Body of pancreas (tissue), 4 donors: Measurements from ENCODE around the gene DPP7. TPM values are rescaled to one million over a fixed set of nuclear protein-coding genes. Genes with fewer than 3 reads are reported as not detected.

Source experiments
- ATAC-seq: fragments of 150-250 bp; one replicate; pipeline ENCODE4 v1.9.1; 2016
- DNase-seq, 4 donors: peaks; one replicate each; pipeline ENCODE4 v3.0.0-alpha.2; 2019
- H3K27ac ChIP-seq, 4 donors: fragments of 200-600 bp; sonication (generic); 1 replicate in 3 of 4; 2 replicates in 1 of 4; pipeline versions ENCODE4 v1.5.1 to v1.6.1; 2016 to 2019; ENCODE audit warnings: mild to moderate bottlenecking in 1 of 4, mixed read lengths in 1 of 4, moderate library complexity in 1 of 4
- H3K27me3 ChIP-seq, 2 donors: fragments of 200-600 bp; sonication (generic); one replicate each; pipeline ENCODE4 v1.6.0; 2016; ENCODE audit warnings: mild to moderate bottlenecking in 1 of 2
- H3K36me3 ChIP-seq, 2 donors: fragments of 200-600 bp; sonication (generic); replicated peaks in 1 of 2; 2 replicates each; pipeline ENCODE4 v1.5.1; 2016; ENCODE audit warnings: low read depth in 2 of 2; ENCODE audit not compliant: insufficient read depth in 1 of 2
- H3K4me1 ChIP-seq: fragments of 200-600 bp; sonication (generic); one replicate; pipeline ENCODE4 v1.6.0; 2016
- H3K4me3 ChIP-seq, 2 donors: fragments of 200-600 bp; sonication (generic); 1 replicate in 1 of 2; 2 replicates in 1 of 2; pipeline ENCODE4 v1.5.1; 2016 to 2019
- H3K9me3 ChIP-seq, 3 donors: fragments of 200-600 bp; sonication (generic); 1 replicate in 2 of 3; 2 replicates in 1 of 3; pipeline ENCODE4 v1.5.1; 2016
- POLR2A ChIP-seq, 3 donors: fragments of 450-650 bp; IDR thresholded peaks; one replicate each; pipeline ENCODE4 v1.6.1; 2016; ENCODE audit warnings: antibody characterized with exemption in 3 of 3, mild to moderate bottlenecking in 2 of 3
- WGBS, 2 donors: methylation state at CpG; one replicate each; pipeline ENCODE4 v1.1.5; 2017; 5-methylcytosine and 5-hydroxymethylcytosine counted together
- intact Hi-C: fragments of 100-400 bp; cut with DNase I; formaldehyde crosslinking; loops from one replicate; pipeline ENCODE4 v1.15.1; 2023
- total RNA-seq, 2 donors: library from RNA; depleted of rRNA; stranded (reverse); fragments of >200 nt; gene quantifications; one replicate each; pipeline ENCODE4 v1.1.0, GENCODE V29; 2016
- TF ChIP-seq, protein P1 (sequence below), 7 experiments: fragments of 450-650 bp in 4 of 7; fragments of 200-600 bp in 3 of 7; sonication (generic) in 3 of 7; IDR thresholded peaks; one replicate each; pipeline ENCODE4 v1.5.1; 2016 to 2019; ENCODE audit warnings: antibody characterized with exemption in 7 of 7

The DPP7 gene
- total RNA-seq, 2 donors from 2014 or later, result 137 to 171 TPM

DNA sequence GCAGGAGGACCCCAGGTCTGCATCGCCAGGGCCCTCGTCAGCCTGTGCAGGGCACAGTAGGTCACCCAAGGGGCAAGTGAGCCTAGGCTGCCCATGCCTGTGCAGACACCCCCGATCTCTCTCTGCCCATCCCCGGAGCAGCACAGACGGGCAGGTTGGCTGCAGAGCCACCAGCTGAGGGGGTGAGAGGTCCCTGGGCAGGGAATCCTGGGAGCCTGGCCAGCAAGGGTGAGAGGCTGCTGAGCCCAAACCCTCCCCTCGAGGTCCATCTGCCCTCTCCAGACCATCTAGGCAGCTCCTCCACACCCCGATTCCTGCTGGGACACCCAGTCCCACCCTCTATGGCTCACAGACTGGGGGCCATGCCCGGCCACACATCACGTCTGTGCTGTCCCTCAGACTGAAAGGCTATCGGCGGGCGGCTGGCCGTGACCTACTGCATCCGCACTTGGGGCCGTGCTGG lies 2.8 kb upstream of the DPP7 start:
- intact Hi-C loops, result loop anchor here (5.0 kb wide), 1 partner anchor 115 kb away; the partner anchor contains the start of gene SLC34A3
- DNase-seq, result no peak
- peaks cover 23% of the 10 kb centered on the region for H3K4me1 ChIP-seq
- no peaks in the 10 kb centered on the region for H3K36me3 ChIP-seq
- TF ChIP-seq, protein P1, sequence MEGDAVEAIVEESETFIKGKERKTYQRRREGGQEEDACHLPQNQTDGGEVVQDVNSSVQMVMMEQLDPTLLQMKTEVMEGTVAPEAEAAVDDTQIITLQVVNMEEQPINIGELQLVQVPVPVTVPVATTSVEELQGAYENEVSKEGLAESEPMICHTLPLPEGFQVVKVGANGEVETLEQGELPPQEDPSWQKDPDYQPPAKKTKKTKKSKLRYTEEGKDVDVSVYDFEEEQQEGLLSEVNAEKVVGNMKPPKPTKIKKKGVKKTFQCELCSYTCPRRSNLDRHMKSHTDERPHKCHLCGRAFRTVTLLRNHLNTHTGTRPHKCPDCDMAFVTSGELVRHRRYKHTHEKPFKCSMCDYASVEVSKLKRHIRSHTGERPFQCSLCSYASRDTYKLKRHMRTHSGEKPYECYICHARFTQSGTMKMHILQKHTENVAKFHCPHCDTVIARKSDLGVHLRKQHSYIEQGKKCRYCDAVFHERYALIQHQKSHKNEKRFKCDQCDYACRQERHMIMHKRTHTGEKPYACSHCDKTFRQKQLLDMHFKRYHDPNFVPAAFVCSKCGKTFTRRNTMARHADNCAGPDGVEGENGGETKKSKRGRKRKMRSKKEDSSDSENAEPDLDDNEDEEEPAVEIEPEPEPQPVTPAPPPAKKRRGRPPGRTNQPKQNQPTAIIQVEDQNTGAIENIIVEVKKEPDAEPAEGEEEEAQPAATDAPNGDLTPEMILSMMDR (IDR thresholded peaks at IDR 0.05), result no peak
- H3K9me3 ChIP-seq, result no peaks in the 10 kb centered on the region
- H3K27ac ChIP-seq, result no peak overlapping the region
- no peak overlapping the region for H3K4me3 ChIP-seq
- 64 to 76% methylated on average over 5 to 15 of the region's 15 CpGs for WGBS, 2 donors
- H3K27me3 ChIP-seq, result no peaks in the 10 kb centered on the region
- no peak for ATAC-seq

DNA sequence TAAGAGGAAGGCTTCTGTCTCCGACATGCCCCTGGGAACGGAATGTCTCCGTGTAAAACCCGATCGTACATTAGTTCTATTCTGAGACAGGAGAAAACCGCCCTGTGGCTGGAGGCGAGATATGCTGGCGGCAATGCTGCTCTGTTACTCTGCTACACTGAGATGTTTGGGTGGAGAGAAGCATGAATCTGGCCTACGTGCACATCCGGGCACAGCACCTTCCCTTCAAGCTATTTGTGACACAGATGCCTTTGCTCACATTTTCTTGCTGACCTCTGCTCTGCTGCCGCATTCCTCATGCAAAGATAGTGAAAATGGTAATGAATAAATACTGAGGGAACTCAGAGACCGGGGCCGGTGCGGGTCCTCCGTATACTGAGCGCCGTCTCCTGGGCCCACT lies 2.2 kb upstream of the DPP7 start:
- Histone ChIP-seq H3K36me3 (no peaks in the 10 kb centered on the region), H3K27ac (no peak overlapping the region), H3K9me3 (no peaks in the 10 kb centered on the region), H3K4me1 (peaks cover 18% of the 10 kb centered on the region), H3K4me3 (no peak overlapping the region), H3K27me3 (no peaks in the 10 kb centered on the region)
- WGBS, 2 donors, result 55 to 62% methylated on average over 17 of the region's 17 CpGs
- intact Hi-C loops, result loop anchor here (5.0 kb wide), 1 partner anchor 116 kb away; the partner anchor contains the start of gene SLC34A3
- TF ChIP-seq POLR2A (IDR thresholded peaks at IDR 0.05), result no peak
- TF ChIP-seq, protein P1 (IDR thresholded peaks at IDR 0.05), result no peak
- DNase-seq (no peak), ATAC-seq (no peak)

DNA sequence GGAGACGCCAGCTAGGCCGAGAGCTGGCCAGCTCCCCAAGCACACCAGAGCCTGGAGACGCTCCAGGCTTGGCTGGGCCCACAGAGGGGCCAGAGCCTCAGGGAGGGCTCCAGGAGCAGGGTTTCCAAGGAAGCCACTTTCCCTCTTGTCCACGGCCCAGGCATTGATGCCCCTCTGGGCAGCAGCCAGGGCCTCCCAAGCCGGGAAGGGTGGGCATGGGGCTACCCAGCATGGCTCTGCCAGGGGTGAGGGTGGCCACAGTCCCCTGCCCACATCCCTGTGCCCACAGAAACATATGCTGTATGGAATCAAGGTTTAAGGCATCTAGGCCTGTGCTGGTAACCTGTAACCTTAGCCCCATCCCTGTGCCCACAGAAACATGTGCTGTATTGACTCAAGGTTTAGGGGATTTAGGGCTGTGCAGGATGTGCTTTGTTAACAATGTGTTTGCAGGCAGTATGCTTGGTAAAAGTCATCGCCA lies 1.5 kb upstream of the DPP7 start:
- 42 to 100% methylated on average over 1 to 6 of the region's 6 CpGs for WGBS, 2 donors
- no peak for TF ChIP-seq POLR2A (IDR thresholded peaks at IDR 0.05)
- TF ChIP-seq, protein P1 (IDR thresholded peaks at IDR 0.05), result no peak
- Histone ChIP-seq H3K4me1 (peaks cover 17% of the 10 kb centered on the region), H3K36me3 (no peaks in the 10 kb centered on the region), H3K27me3 (no peaks in the 10 kb centered on the region), H3K27ac (no peak overlapping the region), H3K9me3 (no peaks in the 10 kb centered on the region), H3K4me3 (no peak overlapping the region)
- intact Hi-C loops, result loop anchor here (5.0 kb wide), 1 partner anchor 116 kb away; the partner anchor contains the start of gene SLC34A3
- DNase-seq, result no peak
- no peak for ATAC-seq

DNA sequence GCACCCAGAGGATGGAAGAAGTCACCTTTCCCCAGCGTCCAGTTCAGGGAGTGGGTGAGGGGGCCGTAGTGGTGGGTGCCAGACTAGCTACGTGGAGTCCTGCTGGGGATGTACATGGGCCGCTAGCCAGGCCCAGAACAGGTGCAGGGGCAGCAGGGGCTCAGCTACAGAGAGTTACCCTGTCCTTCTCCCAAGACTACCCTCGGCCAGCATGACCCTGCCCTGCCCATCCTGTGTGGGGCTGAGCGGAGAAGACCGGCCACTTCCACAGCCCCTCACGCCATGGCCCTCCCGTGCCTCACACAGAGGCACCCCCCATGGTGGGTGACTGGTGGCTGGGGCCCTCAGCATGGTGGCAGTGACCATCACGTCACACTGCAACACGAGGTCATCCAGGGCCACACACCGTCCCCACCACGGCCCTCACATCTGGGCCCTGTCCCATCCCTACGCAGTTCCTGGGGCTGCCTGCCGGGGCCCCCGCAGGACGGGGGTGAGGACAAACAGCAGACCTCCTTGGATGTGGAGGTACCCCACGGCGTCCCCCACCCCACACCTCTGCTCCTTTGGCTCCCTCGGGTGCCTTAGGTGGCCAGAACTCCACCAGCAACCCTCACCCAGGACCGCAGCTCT lies 977 bp upstream of the DPP7 start:
- ATAC-seq (no peak), DNase-seq (no peak)
- H3K27me3 ChIP-seq, result no peaks in the 10 kb centered on the region
- intact Hi-C loops, result loop anchor here (5.0 kb wide), 1 partner anchor 117 kb away; the partner anchor contains the start of gene SLC34A3
- no peak for TF ChIP-seq POLR2A (IDR thresholded peaks at IDR 0.05)
- TF ChIP-seq, protein P1 (IDR thresholded peaks at IDR 0.05), result no peak
- 49 to 54% methylated on average over 5 to 21 of the region's 21 CpGs for WGBS, 2 donors
- H3K9me3 ChIP-seq, result no peaks in the 10 kb centered on the region
- H3K4me3 ChIP-seq, result no peak overlapping the region
- peaks cover 17% of the 10 kb centered on the region for H3K4me1 ChIP-seq
- H3K36me3 ChIP-seq, result no peaks in the 10 kb centered on the region
- H3K27ac ChIP-seq, result no peak overlapping the region
